SK-N-SH (cell line): ENCODE measurements around the gene KRAS. TPM values are rescaled to one million over a fixed set of nuclear protein-coding genes. Genes with fewer than 3 reads are reported as not detected.

Experiments used
- CTCF ChIA-PET: fragments of 300-600, 350-600 bp; formaldehyde crosslinking; extraction: SDS; loops from one replicate; lab custom pipeline; 2021; lab: Yijun Ruan, JAX
- POLR2A ChIA-PET: fragments of 350-600 bp; sonication (Branson Sonifier 250); formaldehyde crosslinking; extraction: SDS; loops from one replicate; lab custom pipeline; 2020; ENCODE audit warnings: antibody characterized with exemption, inconsistent platforms; lab: Yijun Ruan, JAX
- DNase-seq: peaks from one replicate; pipeline ENCODE4 v3.0.0; 2012
- H2AFZ ChIP-seq: fragments of 200-600 bp; sonication (generic); 2 replicates; pipeline ENCODE4 v1.8.1; 2016; ENCODE audit warnings: antibody characterized with exemption, mild to moderate bottlenecking, low read depth
- H3F3A ChIP-seq: fragments of 200-600 bp; sonication (generic); replicated peaks from 2 replicates; pipeline ENCODE3; 2016; ENCODE audit warnings: antibody characterized with exemption, mild to moderate bottlenecking; ENCODE audit not compliant: insufficient read depth
- H3K27ac ChIP-seq, 2 experiments: fragments of 200-500 bp in 1 of 2; fragments of 200-600 bp in 1 of 2; sonication (Bioruptor generic) in 1 of 2; sonication (generic), shearing (Covaris generic) in 1 of 2; 2 replicates each; pipeline versions ENCODE4 v1.5.1 to v1.6.1; 2014 to 2016; ENCODE audit warnings: low read depth in 2 of 2, inconsistent platforms in 1 of 2, low read length in 1 of 2, mild to moderate bottlenecking in 1 of 2, mixed read lengths in 1 of 2
- H3K27me3 ChIP-seq: fragments of 200-600 bp; sonication (generic), shearing (Covaris generic); 2 replicates; pipeline ENCODE4 v1.6.1; 2016; ENCODE audit warnings: mixed run types; ENCODE audit not compliant: insufficient read depth
- H3K36me3 ChIP-seq, 2 experiments: fragments of 200-500 bp in 1 of 2; fragments of 200-600 bp in 1 of 2; sonication (Bioruptor generic) in 1 of 2; sonication (generic) in 1 of 2; replicated peaks in 1 of 2; 2 replicates each; pipeline versions ENCODE3 to v1.5.1; 2014 to 2016; ENCODE audit warnings: low read length in 1 of 2, mild to moderate bottlenecking in 1 of 2; ENCODE audit not compliant: insufficient read depth in 2 of 2, control insufficient read depth in 1 of 2
- H3K4me1 ChIP-seq, 2 experiments: fragments of 200-500 bp in 1 of 2; fragments of 200-600 bp in 1 of 2; sonication (Bioruptor generic) in 1 of 2; sonication (generic), shearing (Covaris generic) in 1 of 2; 2 replicates each; pipeline versions ENCODE4 v1.5.1 to v1.6.1; 2014 to 2016; ENCODE audit warnings: low read depth in 1 of 2, low read length in 1 of 2, mixed run types in 1 of 2; ENCODE audit not compliant: insufficient read depth in 2 of 2, control insufficient read depth in 1 of 2
- H3K4me2 ChIP-seq: fragments of 200-600 bp; sonication (generic), shearing (Covaris generic); 2 replicates; pipeline ENCODE4 v1.6.1; 2017; ENCODE audit warnings: mixed run types
- H3K4me3 ChIP-seq, 2 experiments: fragments of 200-500 bp in 1 of 2; fragments of 200-600 bp in 1 of 2; sonication (Bioruptor generic) in 1 of 2; sonication (generic), shearing (Covaris generic) in 1 of 2; 2 replicates each; pipeline versions ENCODE4 v1.5.1 to v1.8.1; 2014 to 2016; ENCODE audit warnings: low read depth in 2 of 2, inconsistent platforms in 1 of 2, low read length in 1 of 2, mild to moderate bottlenecking in 1 of 2, mixed read lengths in 1 of 2, moderate library complexity in 1 of 2
- H3K79me2 ChIP-seq: fragments of 200-600 bp; sonication (generic); 2 replicates; pipeline ENCODE4 v1.8.1; 2017; ENCODE audit warnings: mild to moderate bottlenecking; ENCODE audit not compliant: insufficient read depth
- H3K9ac ChIP-seq: fragments of 200-600 bp; sonication (generic); 2 replicates; pipeline ENCODE4 v1.6.1; 2017; ENCODE audit warnings: mixed run types
- H3K9me2 ChIP-seq: fragments of 200-600 bp; sonication (generic); 2 replicates; pipeline ENCODE4 v1.6.1; 2017; ENCODE audit warnings: mixed run types
- H3K9me3 ChIP-seq: fragments of 200-600 bp; sonication (generic); 2 replicates; pipeline ENCODE4 v1.6.1; 2017; ENCODE audit warnings: mixed run types, mild to moderate bottlenecking, moderate library complexity
- H4K20me1 ChIP-seq: fragments of 200-600 bp; sonication (generic); 2 replicates; pipeline ENCODE4 v1.6.1; 2017; ENCODE audit warnings: mild to moderate bottlenecking, mixed run types; ENCODE audit not compliant: insufficient read depth
- CHD2 ChIP-seq: fragments of 150-350 bp; IDR thresholded peaks from 2 replicates; pipeline ENCODE4 v1.6.1; 2018; ENCODE audit warnings: low read length; ENCODE audit not compliant: partially characterized antibody
- FOXM1 ChIP-seq: IDR thresholded peaks from 2 replicates; pipeline ENCODE4 v1.4.0; 2012; ENCODE audit warnings: low read depth, mild to moderate bottlenecking
- MEF2A ChIP-seq: IDR thresholded peaks from 2 replicates; pipeline ENCODE4 v1.4.0; 2012; ENCODE audit warnings: low read depth, borderline replicate concordance
- NRF1 ChIP-seq: IDR thresholded peaks from 2 replicates; pipeline ENCODE4 v1.6.1; 2012; ENCODE audit warnings: low read depth, mild to moderate bottlenecking, low read length
- PBX3 ChIP-seq: IDR thresholded peaks from 2 replicates; pipeline ENCODE4; 2012
- POLR2AphosphoS5 ChIP-seq: IDR thresholded peaks from 2 replicates; pipeline ENCODE4 v1.6.1; 2012; ENCODE audit warnings: low read depth, low read length
- RAD21 ChIP-seq: IDR thresholded peaks from 2 replicates; pipeline ENCODE4 v1.6.1; 2012; ENCODE audit warnings: mild to moderate bottlenecking, low read length
- RCOR1 ChIP-seq: fragments of 150-350 bp; IDR thresholded peaks from 2 replicates; pipeline ENCODE4 v1.6.1; 2017; ENCODE audit warnings: antibody characterized with exemption, low read length
- REST ChIP-seq: IDR thresholded peaks from 2 replicates; pipeline ENCODE4 v1.6.1; 2012; ENCODE audit warnings: mild to moderate bottlenecking, low read depth, low read length, moderate library complexity
- SMC3 ChIP-seq: IDR thresholded peaks from 2 replicates; pipeline ENCODE4 v1.6.1; 2012; ENCODE audit warnings: low read depth, low read length, improper control_type of control experiment
- TAF1 ChIP-seq: IDR thresholded peaks from 2 replicates; pipeline ENCODE4 v1.6.1; 2012; ENCODE audit warnings: low read depth, mild to moderate bottlenecking, low read length, moderate library complexity, borderline replicate concordance
- TEAD4 ChIP-seq: IDR thresholded peaks from 2 replicates; pipeline ENCODE4 v1.4.0; 2012; ENCODE audit warnings: mild to moderate bottlenecking, borderline replicate concordance; ENCODE audit not compliant: insufficient read depth
- USF1 ChIP-seq: IDR thresholded peaks from 2 replicates; pipeline ENCODE4 v1.4.0; 2012; ENCODE audit warnings: low read depth, borderline replicate concordance
- YY1 ChIP-seq: IDR thresholded peaks from 2 replicates; pipeline ENCODE4 v1.4.0; 2012; ENCODE audit warnings: low read depth, mild to moderate bottlenecking
- ZBTB33 ChIP-seq: IDR thresholded peaks from 2 replicates; pipeline ENCODE4 v1.4.0; 2012; ENCODE audit warnings: low read depth, borderline replicate concordance
- WGBS: methylation state at CpG from one replicate; pipeline ENCODE4 v1.1.6; 2017; ENCODE audit warnings: low lambda C conversion rate; 5-methylcytosine and 5-hydroxymethylcytosine counted together
- polyA plus RNA-seq, 3 experiments: library from polyadenylated mRNA; depleted of rRNA; stranded (reverse); fragments of >200 nt; gene quantifications; 2 replicates each; pipeline ENCODE4 v1.2.3, GENCODE V29; 2012

Gene KRAS
- polyA plus RNA-seq, 1 of the 3 experiments (the other 2 are of a cell fraction): 8.0 TPM

GRCh38 chr12:25256826-25257225 is 6.1 kb upstream of the KRAS start:
- Histone ChIP-seq H3K27me3 (no peaks in the 10 kb centered on the region), H2AFZ (no peak overlapping the region), H3K36me3 (no peaks in the 10 kb centered on the region), H3K4me2 (no peak overlapping the region), H3K4me3 (no peak overlapping the region), H3K9me2 (no peaks in the 10 kb centered on the region), H3K27ac (no peak overlapping the region), H3K79me2 (no peaks in the 10 kb centered on the region), H4K20me1 (no peaks in the 10 kb centered on the region), H3K9me3 (no peaks in the 10 kb centered on the region), H3K9ac (no peak overlapping the region), H3F3A (peaks cover 5% of the 10 kb centered on the region), H3K4me1 (peaks cover 0 to 8% of the 10 kb centered on the region in 2 experiments; a peak in 2 of 4 replicates)
- CTCF ChIA-PET: no interaction called here
- DNase-seq: no peak
- WGBS: 69% methylated on average over 3 of the region's 3 CpGs
- POLR2A ChIA-PET: no interaction called here
- TF ChIP-seq ZBTB33 (no peak), POLR2AphosphoS5 (no peak), NRF1 (no peak), TAF1 (no peak), FOXM1 (no peak), RAD21 (no peak), RCOR1 (no peak), CHD2 (no peak), PBX3 (no peak), USF1 (no peak), REST (no peak), MEF2A (no peak), YY1 (no peak), SMC3 (no peak), TEAD4 (no peak)
